Colonic mucosa (tissue), 4 donors: ENCODE measurements around the gene AFF3. TPM values are rescaled to one million over a fixed set of nuclear protein-coding genes. Genes with fewer than 3 reads are reported as not detected.

ENCODE experiments used
- DNase-seq: peaks from one replicate; pipeline ENCODE4 v3.0.0-alpha.2; 2020
- H3K27ac ChIP-seq: fragments of 200-600 bp; one replicate; pipeline ENCODE4 v1.8.0; 2021
- H3K27me3 ChIP-seq: fragments of 200-600 bp; one replicate; pipeline ENCODE4 v1.8.0; 2021
- H3K36me3 ChIP-seq: fragments of 200-600 bp; one replicate; pipeline ENCODE4 v1.8.0; 2021
- H3K4me1 ChIP-seq: fragments of 200-600 bp; one replicate; pipeline ENCODE4 v1.8.0; 2021; ENCODE audit warnings: mild to moderate bottlenecking
- H3K4me3 ChIP-seq: fragments of 200-600 bp; one replicate; pipeline ENCODE4 v1.8.0; 2021
- H3K9ac ChIP-seq, 2 donors: one replicate each; pipeline ENCODE4 v1.7.0; 2013; ENCODE audit warnings: control low read depth in 2 of 2, low read depth in 2 of 2, low read length in 2 of 2
- H3K9me3 ChIP-seq: fragments of 200-600 bp; one replicate; pipeline ENCODE4 v1.8.0; 2021
- intact Hi-C: fragments of 100-400 bp; cut with DNase I; formaldehyde crosslinking; loops from one replicate; pipeline ENCODE4 v1.14.1; 2022
- total RNA-seq, 2 donors: library from RNA; stranded (reverse); fragmentation: NEBNext Ultra II Directional in 1 of 2; extraction: Animal tissue kit (Norgen Biotek cat#: 25700) in 1 of 2; gene quantifications; one replicate each; pipeline ENCODE4 v1.2.1, GENCODE V29; 2021
- TF ChIP-seq, protein P1 (sequence below): fragments of 200-600 bp; IDR thresholded peaks from one replicate; pipeline ENCODE4 v1.8.0; 2022; ENCODE audit warnings: antibody characterized with exemption, mild to moderate bottlenecking
- donor health status: healthy.
- donor health status: DM: no; HTN: no; CAD: no.
- donor health status: DM: no; HTN: no; CAD: no.

The AFF3 gene
- total RNA-seq, 2 donors from 2014 or later: 0.86 to 2.6 TPM

DNA sequence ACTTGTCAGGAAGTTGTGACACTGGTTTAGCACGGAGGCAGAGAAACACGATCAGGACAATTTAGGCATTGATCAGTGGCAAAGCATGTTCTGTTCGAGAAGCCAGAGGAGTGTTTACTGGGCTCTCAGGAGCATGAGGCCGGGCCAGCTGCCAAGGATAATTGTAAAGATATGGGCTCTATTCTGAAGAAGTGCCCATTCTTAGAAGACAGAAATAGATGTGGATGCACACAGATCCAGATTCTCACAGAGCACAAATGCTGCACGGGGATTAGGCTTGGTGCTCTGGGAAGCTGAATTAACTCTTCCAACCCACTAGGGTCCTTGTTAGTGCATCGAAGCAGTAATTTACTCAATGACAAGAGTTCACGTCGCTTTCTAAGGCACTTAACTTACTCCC lies 16.2 kb downstream of the AFF3 start:
- H3K9me3 ChIP-seq: no peaks in the 10 kb centered on the region
- H3K36me3 ChIP-seq: no peaks in the 10 kb centered on the region
- H3K27me3 ChIP-seq: no peaks in the 10 kb centered on the region
- no peaks in the 10 kb centered on the region for H3K4me1 ChIP-seq
- no peak for DNase-seq
- no peak overlapping the region for H3K4me3 ChIP-seq
- intact Hi-C loops: no loop called here
- TF ChIP-seq, protein P1, sequence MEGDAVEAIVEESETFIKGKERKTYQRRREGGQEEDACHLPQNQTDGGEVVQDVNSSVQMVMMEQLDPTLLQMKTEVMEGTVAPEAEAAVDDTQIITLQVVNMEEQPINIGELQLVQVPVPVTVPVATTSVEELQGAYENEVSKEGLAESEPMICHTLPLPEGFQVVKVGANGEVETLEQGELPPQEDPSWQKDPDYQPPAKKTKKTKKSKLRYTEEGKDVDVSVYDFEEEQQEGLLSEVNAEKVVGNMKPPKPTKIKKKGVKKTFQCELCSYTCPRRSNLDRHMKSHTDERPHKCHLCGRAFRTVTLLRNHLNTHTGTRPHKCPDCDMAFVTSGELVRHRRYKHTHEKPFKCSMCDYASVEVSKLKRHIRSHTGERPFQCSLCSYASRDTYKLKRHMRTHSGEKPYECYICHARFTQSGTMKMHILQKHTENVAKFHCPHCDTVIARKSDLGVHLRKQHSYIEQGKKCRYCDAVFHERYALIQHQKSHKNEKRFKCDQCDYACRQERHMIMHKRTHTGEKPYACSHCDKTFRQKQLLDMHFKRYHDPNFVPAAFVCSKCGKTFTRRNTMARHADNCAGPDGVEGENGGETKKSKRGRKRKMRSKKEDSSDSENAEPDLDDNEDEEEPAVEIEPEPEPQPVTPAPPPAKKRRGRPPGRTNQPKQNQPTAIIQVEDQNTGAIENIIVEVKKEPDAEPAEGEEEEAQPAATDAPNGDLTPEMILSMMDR: no peak
- H3K9ac ChIP-seq: no peak overlapping the region
- no peak overlapping the region for H3K27ac ChIP-seq

DNA sequence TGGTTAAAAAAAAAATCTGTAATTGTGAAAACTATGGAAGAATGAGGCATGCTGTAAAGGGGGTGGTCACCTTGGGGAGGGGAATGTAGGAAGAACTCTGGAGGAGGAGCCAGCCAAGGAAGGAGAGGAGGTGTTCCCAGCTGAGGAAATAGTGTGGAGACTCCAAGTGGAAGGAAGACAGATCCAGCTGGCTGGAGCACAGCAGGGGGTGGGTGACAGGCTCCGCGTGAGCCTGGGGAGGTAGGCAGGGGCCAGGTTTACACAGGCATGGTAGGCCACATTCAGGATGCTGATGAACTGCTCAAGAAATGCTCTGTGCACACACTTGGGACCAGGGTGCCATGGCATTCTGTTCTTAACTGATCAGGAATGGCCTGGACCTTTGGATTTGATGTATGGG lies 16.8 kb downstream of the AFF3 start:
- intact Hi-C loops: no loop called here
- Histone ChIP-seq H3K9me3 (no peaks in the 10 kb centered on the region), H3K27ac (no peak overlapping the region), H3K36me3 (no peaks in the 10 kb centered on the region), H3K4me3 (no peak overlapping the region), H3K27me3 (no peaks in the 10 kb centered on the region), H3K4me1 (no peaks in the 10 kb centered on the region), H3K9ac (no peak overlapping the region)
- TF ChIP-seq, protein P1: no peak
- DNase-seq: no peak

DNA sequence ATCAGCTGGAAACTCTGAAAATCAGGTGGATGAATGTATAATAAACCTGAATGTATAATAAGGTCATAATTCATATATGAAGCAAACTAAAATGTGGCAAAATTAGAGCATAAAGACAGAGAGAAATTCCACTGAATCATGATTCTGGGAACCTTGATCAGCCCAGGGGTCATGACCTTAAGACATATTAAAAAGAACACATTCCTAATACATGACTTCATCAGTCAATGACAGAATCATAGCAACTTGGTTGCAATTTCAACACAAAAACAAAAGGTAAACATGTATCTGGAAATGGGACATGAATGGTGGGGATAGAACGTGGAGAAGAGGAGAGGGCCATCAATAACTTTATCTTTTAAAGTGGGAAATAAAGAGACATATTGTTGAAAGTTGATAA lies 17.6 kb downstream of the AFF3 start:
- no peak overlapping the region for H3K27ac ChIP-seq
- H3K9ac ChIP-seq: no peak overlapping the region
- H3K27me3 ChIP-seq: no peaks in the 10 kb centered on the region
- H3K4me3 ChIP-seq: no peak overlapping the region
- no peaks in the 10 kb centered on the region for H3K36me3 ChIP-seq
- no peaks in the 10 kb centered on the region for H3K4me1 ChIP-seq
- intact Hi-C loops: no loop called here
- DNase-seq: no peak
- TF ChIP-seq, protein P1: no peak
- H3K9me3 ChIP-seq: no peaks in the 10 kb centered on the region

- Histone ChIP-seq H3K27ac (no peak overlapping the region), H3K9me3 (no peaks in the 10 kb centered on the region), H3K9ac (no peak overlapping the region), H3K36me3 (no peaks in the 10 kb centered on the region), H3K4me1 (no peaks in the 10 kb centered on the region), H3K27me3 (no peaks in the 10 kb centered on the region), H3K4me3 (no peak overlapping the region)
- intact Hi-C loops: no loop called here
- TF ChIP-seq, protein P1: no peak
- no peak for DNase-seq
Measured at GRCh38 chr2:100121124-100121718, 21.2 kb downstream of the AFF3 start.

DNA sequence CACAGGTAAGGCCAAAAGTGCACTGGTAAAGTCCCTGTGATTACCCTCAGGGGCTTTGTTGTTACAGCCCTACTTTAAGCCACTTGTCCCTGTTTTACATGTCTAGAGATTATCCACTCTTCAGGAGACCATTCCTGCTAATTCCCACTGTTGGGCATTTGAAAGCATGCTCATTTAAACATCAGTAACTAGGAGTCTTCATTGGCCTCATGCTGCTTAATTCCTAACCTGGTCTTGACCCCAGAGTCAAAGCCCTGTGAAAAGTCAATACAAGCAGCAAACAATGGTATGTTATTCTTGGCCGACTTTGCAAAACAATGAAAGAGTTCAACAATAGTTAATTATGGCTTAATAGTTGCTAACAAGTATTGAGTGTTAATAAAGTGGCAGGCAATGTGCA lies 23.2 kb downstream of the AFF3 start:
- no peaks in the 10 kb centered on the region for H3K9me3 ChIP-seq
- no peak for DNase-seq
- TF ChIP-seq, protein P1: no peak
- no peaks in the 10 kb centered on the region for H3K4me1 ChIP-seq
- H3K9ac ChIP-seq: no peak overlapping the region
- no peak overlapping the region for H3K4me3 ChIP-seq
- no peaks in the 10 kb centered on the region for H3K27me3 ChIP-seq
- H3K36me3 ChIP-seq: no peaks in the 10 kb centered on the region
- H3K27ac ChIP-seq: no peak overlapping the region
- intact Hi-C loops: no loop called here
